ENCODE data around the gene ZMIZ1.

DNA sequence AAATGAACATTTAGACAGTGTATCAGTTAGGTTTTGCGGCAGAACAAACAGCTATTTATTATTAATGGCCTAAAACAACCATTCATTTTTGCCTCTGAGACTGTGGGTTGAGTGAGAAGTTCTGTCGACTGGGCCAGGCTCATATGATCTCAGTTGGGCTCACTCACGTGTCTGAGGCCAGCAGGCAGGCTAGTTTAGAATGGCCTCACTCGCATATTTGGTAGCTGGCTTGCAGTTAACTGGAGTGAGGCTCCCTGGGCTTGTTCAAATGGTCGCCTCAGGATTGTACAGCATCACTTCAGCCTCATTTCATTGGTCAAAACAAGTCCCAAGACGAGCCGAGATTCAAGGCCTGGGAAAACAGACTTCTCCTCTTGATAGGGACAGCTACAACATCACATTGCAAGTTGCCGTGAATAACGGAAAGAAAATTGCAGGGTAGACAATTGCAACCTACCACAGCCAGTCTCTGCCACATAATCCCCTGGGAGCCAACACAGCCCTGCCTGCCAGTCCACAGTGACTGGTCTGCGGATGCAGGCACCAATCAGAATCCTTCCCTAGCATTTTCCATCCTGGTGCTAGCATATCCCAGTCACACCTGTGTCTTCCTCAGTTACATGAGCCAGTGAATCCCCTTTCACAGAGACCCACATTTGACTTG, 255.4 kb downstream of the ZMIZ1 start:
- no peak for TF ChIP-seq CTCF (conservative IDR thresholded peaks at IDR 0.05)
- TF ChIP-seq ZFX (IDR thresholded peaks at IDR 0.05): no peak
